ENCODE measurements around the gene GPR157.

DNA sequence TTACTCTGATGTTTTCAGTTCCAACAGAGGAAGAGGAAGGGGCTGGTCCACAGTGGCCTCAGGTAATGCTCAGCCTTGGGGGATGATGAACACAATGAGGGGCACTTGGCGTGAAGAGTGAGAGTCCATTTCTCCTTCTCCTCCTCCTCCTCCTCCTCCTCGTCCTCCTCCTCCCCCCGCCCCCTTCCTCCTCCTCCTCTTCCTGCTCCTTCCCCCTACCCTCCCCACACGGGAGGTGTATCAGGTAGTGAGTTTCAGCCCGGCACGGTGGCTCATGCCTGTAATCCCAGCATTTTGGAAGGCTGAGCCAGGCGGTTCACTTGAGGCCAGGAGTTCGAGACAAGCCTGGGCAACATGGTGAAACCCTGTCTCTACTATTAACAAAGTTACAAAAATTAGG lies 17.3 kb upstream of the GPR157 start:
- TF ChIP-seq EZH2phosphoT487 (IDR thresholded peaks at IDR 0.05; ENCODE audit: borderline replicate concordance, low read depth, low read length) = no peak
- TF ChIP-seq, protein P1, sequence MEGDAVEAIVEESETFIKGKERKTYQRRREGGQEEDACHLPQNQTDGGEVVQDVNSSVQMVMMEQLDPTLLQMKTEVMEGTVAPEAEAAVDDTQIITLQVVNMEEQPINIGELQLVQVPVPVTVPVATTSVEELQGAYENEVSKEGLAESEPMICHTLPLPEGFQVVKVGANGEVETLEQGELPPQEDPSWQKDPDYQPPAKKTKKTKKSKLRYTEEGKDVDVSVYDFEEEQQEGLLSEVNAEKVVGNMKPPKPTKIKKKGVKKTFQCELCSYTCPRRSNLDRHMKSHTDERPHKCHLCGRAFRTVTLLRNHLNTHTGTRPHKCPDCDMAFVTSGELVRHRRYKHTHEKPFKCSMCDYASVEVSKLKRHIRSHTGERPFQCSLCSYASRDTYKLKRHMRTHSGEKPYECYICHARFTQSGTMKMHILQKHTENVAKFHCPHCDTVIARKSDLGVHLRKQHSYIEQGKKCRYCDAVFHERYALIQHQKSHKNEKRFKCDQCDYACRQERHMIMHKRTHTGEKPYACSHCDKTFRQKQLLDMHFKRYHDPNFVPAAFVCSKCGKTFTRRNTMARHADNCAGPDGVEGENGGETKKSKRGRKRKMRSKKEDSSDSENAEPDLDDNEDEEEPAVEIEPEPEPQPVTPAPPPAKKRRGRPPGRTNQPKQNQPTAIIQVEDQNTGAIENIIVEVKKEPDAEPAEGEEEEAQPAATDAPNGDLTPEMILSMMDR (conservative IDR thresholded peaks at IDR 0.05; ENCODE audit: low read length) = no peak
